Panc1 (cell line): ENCODE data around the gene NUF2. TPM values are rescaled to one million over a fixed set of nuclear protein-coding genes. Genes with fewer than 3 reads are reported as not detected.
"Not testable (repeated sequence)": the region's sequence is repeated elsewhere in the genome, so short reads cannot be mapped to it uniquely, and the experiment has no call there.

Source experiments
- ATAC-seq: fragments of 200-7000 bp; cut with Tn5 transposase; 2 replicates; pipeline ENCODE4 v1.9.1; 2020; ENCODE audit warnings: mild to moderate bottlenecking, moderate library complexity
- BruUV-seq: library from RNA; stranded (reverse); fragments of 400-500 nt; replicated peaks from 2 replicates; lab custom pipeline; 2021; lab: Mats Ljungman, UMichigan
- CTCF ChIA-PET: fragments of 300-600 bp; sonication (Branson Sonifier 250); formaldehyde crosslinking; loops from one replicate; lab custom pipeline; 2022; ENCODE audit warnings: antibody characterized with exemption; lab: Charles Lee
- POLR2A ChIA-PET: fragments of 300-600 bp; sonication (Branson Sonifier 250); formaldehyde crosslinking; loops from one replicate; lab custom pipeline; 2022; ENCODE audit warnings: antibody characterized with exemption; lab: Charles Lee
- DNase-seq: peaks from one replicate; pipeline ENCODE4 v3.0.0-alpha.2; 2010; ENCODE audit warnings: low read depth, low spot score
- H3K27ac ChIP-seq: 2 replicates; pipeline ENCODE4 v1.5.1; 2011; ENCODE audit warnings: mild to moderate bottlenecking, low read length, inconsistent platforms
- H3K27me3 ChIP-seq: fragments of 200-500 bp; sonication (Bioruptor generic); 2 replicates; pipeline ENCODE4 v1.6.0; 2014; ENCODE audit warnings: low read length, inconsistent platforms; ENCODE audit not compliant: control insufficient read depth, insufficient read depth
- H3K36me3 ChIP-seq: fragments of 200-500 bp; sonication (Bioruptor generic); 2 replicates; pipeline ENCODE4 v1.5.1; 2014; ENCODE audit warnings: inconsistent platforms, mild to moderate bottlenecking, low read length, moderate library complexity; ENCODE audit not compliant: control insufficient read depth, insufficient read depth
- H3K4me1 ChIP-seq: 2 replicates; pipeline ENCODE4 v1.5.1; 2011; ENCODE audit warnings: inconsistent platforms, mild to moderate bottlenecking, low read length, moderate library complexity; ENCODE audit not compliant: control insufficient read depth, insufficient read depth
- H3K4me3 ChIP-seq, 2 experiments: 2 replicates each; pipeline ENCODE4 v1.5.1; 2011 to 2012; ENCODE audit warnings: low read depth in 2 of 2, low read length in 2 of 2, mild to moderate bottlenecking in 2 of 2, inconsistent platforms in 1 of 2, moderate library complexity in 1 of 2
- H3K9me3 ChIP-seq: fragments of 200-500 bp; sonication (Bioruptor generic); 2 replicates; pipeline ENCODE4 v1.5.1; 2014; ENCODE audit warnings: low read depth, mild to moderate bottlenecking, inconsistent platforms, low read length, moderate library complexity; ENCODE audit not compliant: control insufficient read depth, insufficient read depth
- POLR2AphosphoS5 ChIP-seq: IDR thresholded peaks from 2 replicates; pipeline ENCODE4 v1.6.1; 2012; ENCODE audit warnings: mild to moderate bottlenecking, low read depth, low read length, moderate library complexity
- SIN3A ChIP-seq: IDR thresholded peaks from 2 replicates; pipeline ENCODE4 v1.6.1; 2012; ENCODE audit warnings: low read depth, mild to moderate bottlenecking, low read length, moderate library complexity, borderline replicate concordance; ENCODE audit not compliant: insufficient read depth
- TCF7L2 ChIP-seq: IDR thresholded peaks from 2 replicates; pipeline ENCODE4 v1.6.1; 2011; ENCODE audit warnings: mild to moderate bottlenecking, low read depth, low read length, inconsistent platforms
- in situ Hi-C: cut with HindIII; loops from 2 replicates; pipeline ENCODE4 v1.10.0; 2016; ENCODE audit warnings: low sequenced_read_pairs, low pct_unique_long_range_greater_than_20kb
- intact Hi-C: fragments of 100-400 bp; cut with micrococcal nuclease; formaldehyde crosslinking; loops from one replicate; pipeline ENCODE4 v1.10.0; 2022; ENCODE audit not compliant: unreplicated experiment
- total RNA-seq: library from RNA; stranded (reverse); gene quantifications from one replicate; pipeline ENCODE4 v1.2.1, GENCODE V29; 2021; ENCODE audit not compliant: unreplicated experiment
- TF ChIP-seq, protein P1 (sequence below): fragments of 450-650 bp; IDR thresholded peaks from 2 replicates; pipeline ENCODE4 v1.5.1; 2017; ENCODE audit warnings: mild to moderate bottlenecking
- TF ChIP-seq, protein P2 (sequence below), 2 experiments: IDR thresholded peaks; 2 replicates each; pipeline ENCODE4 v1.6.1; 2011 to 2012; ENCODE audit warnings: low read depth in 2 of 2, control low read depth in 1 of 2, low read length in 1 of 2, mild to moderate bottlenecking in 1 of 2, moderate library complexity in 1 of 2; ENCODE audit not compliant: insufficient read depth in 1 of 2

NUF2 gene
- total RNA-seq, 1 experiment from 2014 or later = 26.1 TPM

DNA sequence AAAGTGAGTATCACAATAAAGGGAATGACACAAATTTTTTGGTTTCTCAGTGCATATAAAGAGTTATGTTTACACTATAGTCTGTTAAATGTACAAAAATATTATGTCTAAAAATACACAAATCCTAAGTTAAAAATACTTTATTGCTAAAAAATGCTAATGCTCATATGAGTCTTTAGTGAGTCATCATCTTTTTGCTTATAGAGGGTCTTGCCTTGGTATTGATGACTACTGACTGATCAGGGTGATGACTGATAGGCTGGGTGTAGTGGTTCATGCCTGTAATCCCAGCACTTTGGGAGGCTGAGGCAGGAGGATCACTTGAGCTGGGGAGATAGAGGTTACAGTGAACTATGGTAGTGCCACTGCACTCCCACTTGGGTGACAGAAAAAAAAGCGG, 12.9 kb upstream of the NUF2 start:
- no TSS peak for BruUV-seq
- no peak for TF ChIP-seq SIN3A
- CTCF ChIA-PET = no interaction called here
- no peaks in the 10 kb centered on the region for H3K4me1 ChIP-seq
- no peak for DNase-seq
- intact Hi-C loops (no loop called here), in situ Hi-C loops (no loop called here)
- no peaks in the 10 kb centered on the region for H3K36me3 ChIP-seq
- H3K27me3 ChIP-seq = no peaks in the 10 kb centered on the region
- POLR2A ChIA-PET = no interaction called here
- no peak for ATAC-seq
- H3K27ac ChIP-seq = no peak overlapping the region
- H3K4me3 ChIP-seq = no peak overlapping the region
- no peaks in the 10 kb centered on the region for H3K9me3 ChIP-seq

DNA sequence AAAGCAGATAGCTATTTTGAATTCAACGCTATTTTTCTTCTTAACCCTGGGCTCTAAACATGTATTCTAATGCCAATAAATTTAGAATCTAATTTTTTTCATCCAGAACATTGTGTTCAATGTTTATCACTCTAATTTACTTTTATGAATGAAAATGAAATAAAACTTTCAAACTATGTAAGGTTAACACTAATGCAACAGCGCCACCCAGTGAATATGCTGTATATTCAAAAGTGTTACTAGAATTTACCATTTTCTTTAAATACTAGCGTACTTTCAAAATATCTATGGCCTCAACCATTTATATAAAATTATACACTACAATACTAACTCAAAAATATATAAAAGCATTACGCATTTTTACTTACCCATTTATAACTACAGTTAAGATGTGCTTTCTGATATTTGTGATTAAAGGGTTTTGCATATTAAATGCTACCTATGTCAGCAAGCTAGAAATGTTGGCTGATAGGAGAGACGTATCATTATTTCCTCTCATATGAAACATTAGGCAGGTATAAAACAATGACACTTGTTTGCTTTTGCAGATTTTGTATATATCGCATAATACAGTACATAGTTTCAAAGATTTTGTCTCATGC, 5.9 kb upstream of the NUF2 start:
- intact Hi-C loops = loop anchor here (2.0 to 10.0 kb wide), 3 partner anchors 141 to 461 kb away; no protein-coding TSS in a partner anchor
- no peaks in the 10 kb centered on the region for H3K27me3 ChIP-seq
- TF ChIP-seq, protein P1, sequence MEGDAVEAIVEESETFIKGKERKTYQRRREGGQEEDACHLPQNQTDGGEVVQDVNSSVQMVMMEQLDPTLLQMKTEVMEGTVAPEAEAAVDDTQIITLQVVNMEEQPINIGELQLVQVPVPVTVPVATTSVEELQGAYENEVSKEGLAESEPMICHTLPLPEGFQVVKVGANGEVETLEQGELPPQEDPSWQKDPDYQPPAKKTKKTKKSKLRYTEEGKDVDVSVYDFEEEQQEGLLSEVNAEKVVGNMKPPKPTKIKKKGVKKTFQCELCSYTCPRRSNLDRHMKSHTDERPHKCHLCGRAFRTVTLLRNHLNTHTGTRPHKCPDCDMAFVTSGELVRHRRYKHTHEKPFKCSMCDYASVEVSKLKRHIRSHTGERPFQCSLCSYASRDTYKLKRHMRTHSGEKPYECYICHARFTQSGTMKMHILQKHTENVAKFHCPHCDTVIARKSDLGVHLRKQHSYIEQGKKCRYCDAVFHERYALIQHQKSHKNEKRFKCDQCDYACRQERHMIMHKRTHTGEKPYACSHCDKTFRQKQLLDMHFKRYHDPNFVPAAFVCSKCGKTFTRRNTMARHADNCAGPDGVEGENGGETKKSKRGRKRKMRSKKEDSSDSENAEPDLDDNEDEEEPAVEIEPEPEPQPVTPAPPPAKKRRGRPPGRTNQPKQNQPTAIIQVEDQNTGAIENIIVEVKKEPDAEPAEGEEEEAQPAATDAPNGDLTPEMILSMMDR = peak; percentile 48; the same call in 1 of the 2 replicates
- no peak for TF ChIP-seq SIN3A
- H3K9me3 ChIP-seq = no peaks in the 10 kb centered on the region
- peaks cover 3% of the 10 kb centered on the region for H3K4me1 ChIP-seq
- ChIA-PET CTCF (interaction anchor here (0.7 to 1.3 kb wide), 2 partner anchors 462 to 471 kb away, joined by 3 to 5 read pairs; no protein-coding TSS in a partner anchor), POLR2A (no interaction called here)
- in situ Hi-C loops = no loop called here
- ATAC-seq (no peak), DNase-seq (no peak)
- no TSS peak for BruUV-seq
- H3K36me3 ChIP-seq = no peaks in the 10 kb centered on the region
- H3K27ac ChIP-seq = no peak overlapping the region
- no peak overlapping the region for H3K4me3 ChIP-seq

DNA sequence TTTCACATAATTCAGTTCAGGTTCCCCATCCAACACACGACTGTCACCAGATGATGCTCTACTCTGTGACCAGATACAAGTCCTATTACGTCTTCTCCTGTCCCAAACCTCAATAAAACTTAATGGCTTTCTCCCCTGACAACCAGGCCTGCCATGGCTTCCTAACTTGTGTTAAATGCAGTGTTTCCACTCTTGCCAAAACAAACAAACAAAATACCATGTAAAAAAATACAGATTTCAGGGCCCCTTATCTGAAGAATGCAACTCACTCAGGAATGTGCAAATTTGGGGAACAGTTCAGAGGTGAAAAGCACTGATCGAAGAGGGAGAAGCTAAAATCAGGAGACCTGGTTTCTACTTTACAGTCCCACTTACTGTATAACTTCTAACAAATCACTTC, 863 bp upstream of the NUF2 start:
- TF ChIP-seq TCF7L2 (no peak), POLR2AphosphoS5 (no peak), SIN3A (no peak)
- TF ChIP-seq, protein P2, sequence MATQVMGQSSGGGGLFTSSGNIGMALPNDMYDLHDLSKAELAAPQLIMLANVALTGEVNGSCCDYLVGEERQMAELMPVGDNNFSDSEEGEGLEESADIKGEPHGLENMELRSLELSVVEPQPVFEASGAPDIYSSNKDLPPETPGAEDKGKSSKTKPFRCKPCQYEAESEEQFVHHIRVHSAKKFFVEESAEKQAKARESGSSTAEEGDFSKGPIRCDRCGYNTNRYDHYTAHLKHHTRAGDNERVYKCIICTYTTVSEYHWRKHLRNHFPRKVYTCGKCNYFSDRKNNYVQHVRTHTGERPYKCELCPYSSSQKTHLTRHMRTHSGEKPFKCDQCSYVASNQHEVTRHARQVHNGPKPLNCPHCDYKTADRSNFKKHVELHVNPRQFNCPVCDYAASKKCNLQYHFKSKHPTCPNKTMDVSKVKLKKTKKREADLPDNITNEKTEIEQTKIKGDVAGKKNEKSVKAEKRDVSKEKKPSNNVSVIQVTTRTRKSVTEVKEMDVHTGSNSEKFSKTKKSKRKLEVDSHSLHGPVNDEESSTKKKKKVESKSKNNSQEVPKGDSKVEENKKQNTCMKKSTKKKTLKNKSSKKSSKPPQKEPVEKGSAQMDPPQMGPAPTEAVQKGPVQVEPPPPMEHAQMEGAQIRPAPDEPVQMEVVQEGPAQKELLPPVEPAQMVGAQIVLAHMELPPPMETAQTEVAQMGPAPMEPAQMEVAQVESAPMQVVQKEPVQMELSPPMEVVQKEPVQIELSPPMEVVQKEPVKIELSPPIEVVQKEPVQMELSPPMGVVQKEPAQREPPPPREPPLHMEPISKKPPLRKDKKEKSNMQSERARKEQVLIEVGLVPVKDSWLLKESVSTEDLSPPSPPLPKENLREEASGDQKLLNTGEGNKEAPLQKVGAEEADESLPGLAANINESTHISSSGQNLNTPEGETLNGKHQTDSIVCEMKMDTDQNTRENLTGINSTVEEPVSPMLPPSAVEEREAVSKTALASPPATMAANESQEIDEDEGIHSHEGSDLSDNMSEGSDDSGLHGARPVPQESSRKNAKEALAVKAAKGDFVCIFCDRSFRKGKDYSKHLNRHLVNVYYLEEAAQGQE (IDR thresholded peaks at IDR 0.05; ENCODE audit: insufficient read depth in 1 of 2, low read depth in 2 of 2, low read length in 1 of 2) = no peak
- TF ChIP-seq, protein P1 = no peak
- POLR2A ChIA-PET = no interaction called here

DNA sequence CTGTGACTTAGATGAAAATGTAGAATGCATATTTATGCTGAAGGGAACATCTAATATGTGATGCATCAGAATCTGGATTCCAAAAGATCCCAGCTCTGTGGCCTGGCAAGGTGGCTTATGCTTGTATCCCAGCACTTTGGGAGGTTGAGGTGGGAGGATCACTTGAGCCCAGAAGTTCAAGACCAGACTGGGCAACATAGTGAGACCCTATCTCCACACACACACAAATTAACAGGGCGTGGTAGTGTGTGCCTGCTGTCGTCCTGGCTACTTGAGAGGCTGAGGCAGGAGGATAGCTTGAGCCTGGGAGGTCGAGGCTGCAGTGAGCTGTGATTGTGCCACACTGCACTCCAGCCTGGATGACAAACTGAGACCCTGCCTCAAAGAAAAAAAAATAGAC, 1.6 kb downstream of the NUF2 start:
- CTCF ChIA-PET, in situ Hi-C loops, BruUV-seq, POLR2A ChIA-PET, H3K27me3 ChIP-seq, H3K36me3 ChIP-seq, ATAC-seq, H3K9me3 ChIP-seq, H3K4me1 ChIP-seq, DNase-seq, intact Hi-C loops: not testable (repeated sequence)
- H3K27ac ChIP-seq = peak overlapping the region; percentile 14; the same call in 1 of the 2 replicates
- H3K4me3 ChIP-seq = peak overlapping the region; percentile 61 to 88; a peak in 2 of 4 replicates

More for the DNA sequence above, 863 bp upstream of the NUF2 start:
- in situ Hi-C loops = no loop called here
- no peaks in the 10 kb centered on the region for H3K9me3 ChIP-seq
- intact Hi-C loops = no loop called here
- no TSS peak for BruUV-seq
- DNase-seq (no peak), ATAC-seq (no peak)
- H3K27ac ChIP-seq = peak overlapping the region; percentile 91
- H3K27me3 ChIP-seq = no peaks in the 10 kb centered on the region
- CTCF ChIA-PET = no interaction called here
- peaks cover 3% of the 10 kb centered on the region for H3K36me3 ChIP-seq
- H3K4me3 ChIP-seq = peak overlapping the region; percentile 61 to 88
- peaks cover 4% of the 10 kb centered on the region for H3K4me1 ChIP-seq
